GM23338 (cell line): ENCODE data around the gene F7. TPM values are rescaled to one million over a fixed set of nuclear protein-coding genes. Genes with fewer than 3 reads are reported as not detected.
A peak's percentile ranks its signal among the peaks of the same experiment; 100 is the strongest.

ENCODE experiments used
- ATAC-seq: fragments of 200-7000 bp; cut with Tn5 transposase; 3 replicates; pipeline ENCODE4 v1.9.1; 2020
- DNase-seq: peaks from one replicate; pipeline ENCODE4 v3.0.0-alpha.2; 2015; ENCODE audit warnings: low spot score
- H2AFZ ChIP-seq: fragments of 200-600 bp; sonication (generic); 2 replicates; pipeline ENCODE4 v1.8.0; 2016; ENCODE audit warnings: antibody characterized with exemption, mild to moderate bottlenecking, moderate library complexity
- H3F3A ChIP-seq: fragments of 200-600 bp; sonication (generic); replicated peaks from 2 replicates; pipeline ENCODE4 v1.8.0; 2017; ENCODE audit warnings: antibody characterized with exemption, mixed run types, low read depth
- H3K27ac ChIP-seq: fragments of 200-600 bp; sonication (generic); 2 replicates; pipeline ENCODE4 v1.6.1; 2016; ENCODE audit warnings: low read depth
- H3K27me3 ChIP-seq: fragments of 200-600 bp; sonication (generic); 2 replicates; pipeline ENCODE4 v1.8.0; 2016; ENCODE audit warnings: mild to moderate bottlenecking, mixed run types, moderate library complexity; ENCODE audit not compliant: insufficient read depth
- H3K36me3 ChIP-seq: fragments of 200-600 bp; sonication (generic); 2 replicates; pipeline ENCODE4 v1.8.0; 2016; ENCODE audit warnings: mild to moderate bottlenecking; ENCODE audit not compliant: insufficient read depth
- H3K4me1 ChIP-seq: fragments of 200-600 bp; sonication (generic); 2 replicates; pipeline ENCODE4 v1.8.0; 2016; ENCODE audit warnings: mild to moderate bottlenecking, moderate library complexity; ENCODE audit not compliant: insufficient read depth
- H3K4me2 ChIP-seq: fragments of 200-600 bp; sonication (generic); 2 replicates; pipeline ENCODE4 v1.7.1; 2017; ENCODE audit warnings: mixed run types
- H3K4me3 ChIP-seq: fragments of 200-600 bp; sonication (generic); 2 replicates; pipeline ENCODE4 v1.6.1; 2016; ENCODE audit warnings: mixed run types
- H3K79me2 ChIP-seq: fragments of 200-600 bp; sonication (generic); replicated peaks from 2 replicates; pipeline ENCODE4 v1.8.0; 2017; ENCODE audit warnings: mild to moderate bottlenecking; ENCODE audit not compliant: insufficient read depth
- H3K9me2 ChIP-seq: fragments of 200-600 bp; sonication (generic); 2 replicates; pipeline ENCODE4 v1.8.0; 2017; ENCODE audit not compliant: insufficient read depth
- H4K20me1 ChIP-seq: fragments of 200-600 bp; sonication (generic); replicated peaks from 2 replicates; pipeline ENCODE4 v1.8.0; 2017; ENCODE audit warnings: mild to moderate bottlenecking; ENCODE audit not compliant: insufficient read depth
- H3K27ac Mint-ChIP-seq: 2 replicates; pipeline ENCODE4 v1.8.0; 2020; ENCODE audit warnings: inconsistent platforms, mild to moderate bottlenecking, moderate library complexity, mixed read lengths
- H3K27me3 Mint-ChIP-seq: 3 replicates; pipeline ENCODE4 v1.8.0; 2022; ENCODE audit warnings: low read depth, mild to moderate bottlenecking, moderate library complexity, mixed read lengths, inconsistent platforms; ENCODE audit not compliant: insufficient read depth, poor library complexity
- H3K36me3 Mint-ChIP-seq: 3 replicates; pipeline ENCODE4 v1.8.0; 2021; ENCODE audit warnings: low read depth, mild to moderate bottlenecking, inconsistent platforms, moderate library complexity, mixed read lengths
- H3K4me1 Mint-ChIP-seq: 3 replicates; pipeline ENCODE4 v1.8.0; 2020; ENCODE audit warnings: mild to moderate bottlenecking, inconsistent platforms, mixed read lengths
- H3K4me3 Mint-ChIP-seq: 3 replicates; pipeline ENCODE4 v1.8.0; 2021; ENCODE audit warnings: moderate library complexity, mild to moderate bottlenecking, inconsistent platforms, mixed read lengths
- H3K9me3 Mint-ChIP-seq: 3 replicates; pipeline ENCODE4 v1.8.0; 2020; ENCODE audit warnings: moderate library complexity, mild to moderate bottlenecking, inconsistent platforms, mixed read lengths
- ETS1 ChIP-seq: IDR thresholded peaks from 2 replicates; pipeline ENCODE4 v1.6.1; 2016; ENCODE audit warnings: antibody characterized with exemption
- EZH2 ChIP-seq: fragments of 200-600 bp; sonication (generic); IDR thresholded peaks from one replicate; pipeline ENCODE4 v1.8.0; 2017; ENCODE audit warnings: antibody characterized with exemption, mild to moderate bottlenecking, low read depth; ENCODE audit not compliant: unreplicated experiment
- EZH2phosphoT487 ChIP-seq: fragments of 200-600 bp; sonication (generic); IDR thresholded peaks from one replicate; pipeline ENCODE4 v1.8.1; 2018; ENCODE audit warnings: antibody characterized with exemption; ENCODE audit not compliant: unreplicated experiment
- JUNB ChIP-seq: IDR thresholded peaks from one replicate; pipeline ENCODE4 v1.6.1; 2016; ENCODE audit warnings: antibody characterized with exemption; ENCODE audit not compliant: unreplicated experiment
- NANOG ChIP-seq: IDR thresholded peaks from 2 replicates; pipeline ENCODE4 v1.6.1; 2016; ENCODE audit warnings: antibody characterized with exemption, borderline replicate concordance
- POLR2AphosphoS5 ChIP-seq: IDR thresholded peaks from 2 replicates; pipeline ENCODE4 v1.6.1; 2016; ENCODE audit warnings: antibody characterized with exemption, low read depth
- STAT1 ChIP-seq: IDR thresholded peaks from one replicate; pipeline ENCODE4 v1.6.1; 2016; ENCODE audit warnings: antibody characterized with exemption; ENCODE audit not compliant: unreplicated experiment
- ZNF114 ChIP-seq: fragments of 250-450 bp; sonication (Bioruptor Pico); IDR thresholded peaks from 2 replicates; pipeline ENCODE4 v1.5.0; 2020; ENCODE audit warnings: mild to moderate bottlenecking, moderate library complexity
- ZNF331 ChIP-seq: fragments of 250-450 bp; sonication (Bioruptor Pico); IDR thresholded peaks from 2 replicates; pipeline ENCODE4 v1.5.0; 2020; ENCODE audit warnings: low read depth, mild to moderate bottlenecking, moderate library complexity
- polyA plus RNA-seq: library from polyadenylated mRNA; unstranded; fragments of >200 nt; fragmentation: Nextera tagmentation; extraction: Ambion mirVana; gene quantifications from 2 replicates; pipeline ENCODE4 v1.2.1, GENCODE V29; 2016
- total RNA-seq: library from RNA; depleted of rRNA; stranded (reverse); fragments of >200 nt; shearing (Covaris generic); gene quantifications from 2 replicates; pipeline ENCODE4 v1.2.3, GENCODE V29; 2014
- TF ChIP-seq, protein P1 (sequence below): IDR thresholded peaks from one replicate; pipeline ENCODE4 v1.6.1; 2018; ENCODE audit warnings: antibody characterized with exemption; ENCODE audit not compliant: unreplicated experiment

The F7 gene
- total and polyA plus RNA-seq, 2 experiments from 2014 or later, result 0.16 to 0.24 TPM

GRCh38 chr13:113144255-113144629, 38.7 kb downstream of the F7 start:
- no peak overlapping the region for H3K27ac Mint-ChIP-seq

GRCh38 chr13:113145496-113145895, 39.9 kb downstream of the F7 start:
- ATAC-seq (no peak), DNase-seq (no peak)
- H4K20me1 ChIP-seq, result no peaks in the 10 kb centered on the region
- no peaks in the 10 kb centered on the region for H3K27me3 Mint-ChIP-seq
- no peak overlapping the region for H3K27ac Mint-ChIP-seq
- no peak for TF ChIP-seq JUNB
- TF ChIP-seq STAT1, result no peak
- TF ChIP-seq POLR2AphosphoS5, result no peak
- no peak for TF ChIP-seq EZH2
- TF ChIP-seq EZH2phosphoT487, result no peak
- no peak for TF ChIP-seq ETS1
- TF ChIP-seq ZNF114 (CRISPR knock-in tag), result no peak
- no peaks in the 10 kb centered on the region for H3K36me3 Mint-ChIP-seq
- H2AFZ ChIP-seq, result no peak overlapping the region
- H3K27ac ChIP-seq, result no peak overlapping the region
- H3K4me1 ChIP-seq, result no peaks in the 10 kb centered on the region
- H3K4me1 Mint-ChIP-seq, result no peaks in the 10 kb centered on the region; the same call in 2 of the 3 replicates
- no peak overlapping the region for H3K4me2 ChIP-seq
- no peak overlapping the region for H3K4me3 ChIP-seq
- no peaks in the 10 kb centered on the region for H3K27me3 ChIP-seq
- H3K9me2 ChIP-seq, result no peaks in the 10 kb centered on the region
- no peaks in the 10 kb centered on the region for H3F3A ChIP-seq
- no peaks in the 10 kb centered on the region for H3K79me2 ChIP-seq
- H3K9me3 Mint-ChIP-seq, result no peaks in the 10 kb centered on the region
- no peak overlapping the region for H3K4me3 Mint-ChIP-seq
- no peaks in the 10 kb centered on the region for H3K36me3 ChIP-seq

More at GRCh38 chr13:113144255-113144629, 38.7 kb downstream of the F7 start:
- H3K27me3 ChIP-seq, result no peaks in the 10 kb centered on the region
- no peaks in the 10 kb centered on the region for H3F3A ChIP-seq
- no peak overlapping the region for H2AFZ ChIP-seq
- no peaks in the 10 kb centered on the region for H3K79me2 ChIP-seq
- no peaks in the 10 kb centered on the region for H3K9me2 ChIP-seq
- no peak overlapping the region for H3K4me2 ChIP-seq
- TF ChIP-seq ZNF331 (CRISPR knock-in tag) (no peak), EZH2 (no peak), ZNF114 (CRISPR knock-in tag) (no peak), NANOG (no peak), ETS1 (no peak), JUNB (no peak)
- TF ChIP-seq, protein P1, sequence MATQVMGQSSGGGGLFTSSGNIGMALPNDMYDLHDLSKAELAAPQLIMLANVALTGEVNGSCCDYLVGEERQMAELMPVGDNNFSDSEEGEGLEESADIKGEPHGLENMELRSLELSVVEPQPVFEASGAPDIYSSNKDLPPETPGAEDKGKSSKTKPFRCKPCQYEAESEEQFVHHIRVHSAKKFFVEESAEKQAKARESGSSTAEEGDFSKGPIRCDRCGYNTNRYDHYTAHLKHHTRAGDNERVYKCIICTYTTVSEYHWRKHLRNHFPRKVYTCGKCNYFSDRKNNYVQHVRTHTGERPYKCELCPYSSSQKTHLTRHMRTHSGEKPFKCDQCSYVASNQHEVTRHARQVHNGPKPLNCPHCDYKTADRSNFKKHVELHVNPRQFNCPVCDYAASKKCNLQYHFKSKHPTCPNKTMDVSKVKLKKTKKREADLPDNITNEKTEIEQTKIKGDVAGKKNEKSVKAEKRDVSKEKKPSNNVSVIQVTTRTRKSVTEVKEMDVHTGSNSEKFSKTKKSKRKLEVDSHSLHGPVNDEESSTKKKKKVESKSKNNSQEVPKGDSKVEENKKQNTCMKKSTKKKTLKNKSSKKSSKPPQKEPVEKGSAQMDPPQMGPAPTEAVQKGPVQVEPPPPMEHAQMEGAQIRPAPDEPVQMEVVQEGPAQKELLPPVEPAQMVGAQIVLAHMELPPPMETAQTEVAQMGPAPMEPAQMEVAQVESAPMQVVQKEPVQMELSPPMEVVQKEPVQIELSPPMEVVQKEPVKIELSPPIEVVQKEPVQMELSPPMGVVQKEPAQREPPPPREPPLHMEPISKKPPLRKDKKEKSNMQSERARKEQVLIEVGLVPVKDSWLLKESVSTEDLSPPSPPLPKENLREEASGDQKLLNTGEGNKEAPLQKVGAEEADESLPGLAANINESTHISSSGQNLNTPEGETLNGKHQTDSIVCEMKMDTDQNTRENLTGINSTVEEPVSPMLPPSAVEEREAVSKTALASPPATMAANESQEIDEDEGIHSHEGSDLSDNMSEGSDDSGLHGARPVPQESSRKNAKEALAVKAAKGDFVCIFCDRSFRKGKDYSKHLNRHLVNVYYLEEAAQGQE, result no peak
- H3K4me1 ChIP-seq, result no peaks in the 10 kb centered on the region
- ATAC-seq (peak; percentile 17), DNase-seq (no peak)
- no peaks in the 10 kb centered on the region for H3K27me3 Mint-ChIP-seq
- no peaks in the 10 kb centered on the region for H3K36me3 Mint-ChIP-seq
- no peaks in the 10 kb centered on the region; the same call in 2 of the 3 replicates for H3K4me1 Mint-ChIP-seq
- H3K36me3 ChIP-seq, result no peaks in the 10 kb centered on the region
- no peak overlapping the region for H3K4me3 ChIP-seq
- H3K9me3 Mint-ChIP-seq, result no peaks in the 10 kb centered on the region
- no peaks in the 10 kb centered on the region for H4K20me1 ChIP-seq
- no peak overlapping the region for H3K4me3 Mint-ChIP-seq
- no peak overlapping the region for H3K27ac ChIP-seq
